ENCODE measurements around the gene EXTL2. TPM values are rescaled to one million over a fixed set of nuclear protein-coding genes. Genes with fewer than 3 reads are reported as not detected.
"Not testable (repeated sequence)": the region's sequence is repeated elsewhere in the genome, so short reads cannot be mapped to it uniquely, and the experiment has no call there.

EXTL2 gene, protein sequence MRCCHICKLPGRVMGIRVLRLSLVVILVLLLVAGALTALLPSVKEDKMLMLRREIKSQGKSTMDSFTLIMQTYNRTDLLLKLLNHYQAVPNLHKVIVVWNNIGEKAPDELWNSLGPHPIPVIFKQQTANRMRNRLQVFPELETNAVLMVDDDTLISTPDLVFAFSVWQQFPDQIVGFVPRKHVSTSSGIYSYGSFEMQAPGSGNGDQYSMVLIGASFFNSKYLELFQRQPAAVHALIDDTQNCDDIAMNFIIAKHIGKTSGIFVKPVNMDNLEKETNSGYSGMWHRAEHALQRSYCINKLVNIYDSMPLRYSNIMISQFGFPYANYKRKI
- 1 to 10 TPM; 2.4 to 3.5 TPM for total RNA-seq

DNA sequence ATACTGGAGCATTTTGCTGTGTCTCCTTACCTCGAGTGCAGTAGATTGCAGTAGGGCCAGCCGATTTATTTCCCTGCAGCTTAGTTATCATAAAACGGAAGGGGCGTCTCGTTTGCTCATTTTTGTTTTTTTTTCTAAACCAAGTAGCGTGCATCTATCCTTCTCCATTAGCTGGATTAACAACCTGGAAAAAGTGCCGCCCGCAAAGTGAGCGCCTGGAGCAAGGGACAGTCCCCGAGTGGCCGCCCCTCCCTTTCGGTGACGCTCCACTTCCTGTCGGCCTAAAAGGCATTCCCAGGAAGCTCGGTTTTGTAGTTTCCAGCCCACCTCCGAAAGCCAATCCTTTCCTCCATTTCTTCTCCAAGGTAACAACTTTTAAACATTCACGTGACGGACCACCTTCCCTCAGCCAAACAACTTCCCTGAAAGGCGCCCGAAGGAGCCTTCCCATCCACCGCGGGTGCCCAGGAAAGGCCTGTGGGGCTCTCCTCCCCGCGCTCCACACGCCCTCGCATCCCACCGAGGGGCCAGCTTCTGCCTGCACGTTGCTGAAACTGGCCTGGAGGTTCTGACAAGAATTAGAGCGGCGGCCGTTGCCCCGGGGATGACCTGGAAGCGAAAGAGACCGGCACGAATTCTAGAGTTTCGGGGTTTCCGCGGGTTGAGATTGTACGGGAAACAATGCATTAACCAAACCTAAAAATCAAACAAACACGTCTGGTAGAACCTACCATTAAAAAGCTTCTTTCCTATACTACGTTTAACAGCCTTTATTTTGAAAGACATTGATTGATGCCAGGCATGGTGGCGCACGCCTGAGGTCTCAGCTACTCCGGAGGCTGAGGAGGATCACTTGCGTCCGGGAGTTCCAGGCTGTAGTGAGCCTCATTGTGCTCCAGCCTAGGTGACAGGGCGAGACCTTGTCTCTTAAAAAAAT lies at the start of gene EXTL2:
TSS of gene EXTL2 (minus strand) at position 240 of the 937 bp plus-strand sequence. CDS start 6,085 bp downstream, outside the sequence.
- ChIA-PET CTCF (interaction anchor here (0.6 to 2.0 kb wide), 7 partner anchors 11 to 494 kb away, joined by 3 to 4 read pairs (median 3); no protein-coding TSS in a partner anchor), POLR2A (interaction anchor here (0.6 to 1.1 kb wide), 3 partner anchors 35 to 438 kb away, joined by 3 to 4 read pairs (median 3); no protein-coding TSS in a partner anchor)
- DNase-seq = peak; percentile 65
- H3K27ac Mint-ChIP-seq = peak within 1 kb of the TSS; percentile 97
- H3K27me3 Mint-ChIP-seq = no peaks in the 10 kb centered on the region
- peak within 1 kb of the TSS; percentile 97 for H3K4me3 Mint-ChIP-seq
- H3K4me1 Mint-ChIP-seq = peaks cover 48% of the 10 kb centered on the region
- peaks cover 36% of the 10 kb centered on the region for H3K36me3 Mint-ChIP-seq (ENCODE audit: low read depth)
- H3K9me3 Mint-ChIP-seq = peaks cover 17% of the 10 kb centered on the region

DNA sequence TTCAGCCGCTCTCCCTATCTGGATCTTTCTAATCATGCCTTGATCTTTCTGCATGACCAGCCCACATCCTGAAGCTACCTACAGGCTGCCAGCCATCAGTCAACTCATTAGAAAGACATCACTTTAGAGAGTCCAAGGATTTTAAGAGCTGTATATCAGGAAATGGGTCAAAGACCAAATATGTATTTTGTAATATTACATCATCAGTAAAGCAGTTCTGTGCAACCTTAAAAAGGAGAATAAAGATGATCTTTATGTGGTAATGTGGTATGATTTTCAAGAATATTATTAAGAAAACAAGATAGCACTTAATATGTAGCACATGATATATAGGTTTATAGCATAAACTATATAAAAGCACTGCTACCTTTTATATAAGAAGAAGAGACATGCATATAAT lies 48.9 kb upstream of the EXTL2 start:
- no peak overlapping the region for H3K4me3 Mint-ChIP-seq
- no peak for DNase-seq
- peaks cover 60% of the 10 kb centered on the region for H3K4me1 Mint-ChIP-seq
- CTCF ChIA-PET = interaction anchor here (1.6 to 4.0 kb wide), 2 partner anchors 9 to 344 kb away, joined by 4 to 13 read pairs; no protein-coding TSS in a partner anchor
- no peaks in the 10 kb centered on the region for H3K27me3 Mint-ChIP-seq
- H3K36me3 Mint-ChIP-seq (ENCODE audit: low read depth) = peaks cover 87% of the 10 kb centered on the region
- POLR2A ChIA-PET = no interaction called here
- H3K27ac Mint-ChIP-seq = no peak overlapping the region
- peaks cover 60% of the 10 kb centered on the region for H3K9me3 Mint-ChIP-seq

DNA sequence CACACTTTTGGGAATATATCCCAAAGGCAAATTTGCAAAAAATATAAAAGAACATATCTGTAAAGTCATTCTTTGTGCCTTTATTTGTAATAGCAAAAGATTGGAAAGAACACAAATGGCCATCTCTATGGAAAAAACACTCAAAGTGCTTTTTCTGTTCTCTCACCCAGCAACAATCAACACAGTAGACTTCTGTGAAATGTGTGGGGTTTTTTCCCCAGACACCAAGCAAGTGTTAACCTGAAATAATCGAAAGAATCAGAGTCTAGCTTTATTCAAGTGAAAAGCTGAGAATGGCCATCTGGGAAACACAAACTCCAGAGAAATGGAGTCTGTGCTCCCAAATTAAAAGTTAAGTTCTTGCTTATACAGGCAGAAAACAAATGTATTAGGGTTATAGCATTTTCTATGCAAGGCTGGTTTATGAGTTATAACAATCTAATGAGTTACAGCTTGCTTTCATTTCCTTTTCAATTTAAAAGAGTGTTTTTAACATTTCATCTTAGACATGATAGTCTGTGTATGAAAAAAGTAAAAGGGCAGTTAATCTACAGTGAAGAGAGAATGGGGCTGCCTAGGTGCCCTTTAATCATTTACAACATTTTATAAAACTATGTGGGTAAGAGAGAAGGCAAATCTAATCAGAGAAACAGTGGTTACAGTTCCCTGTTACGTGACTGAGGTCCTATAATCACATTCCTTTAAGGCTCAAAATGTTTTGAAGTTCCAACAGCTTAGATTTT lies 47.8 kb upstream of the EXTL2 start:
- DNase-seq = no peak
- Mint-ChIP-seq H3K4me1 (peaks cover 53% of the 10 kb centered on the region), H3K4me3 (no peak overlapping the region), H3K27ac (peak overlapping the region; percentile 88), H3K27me3 (no peaks in the 10 kb centered on the region), H3K9me3 (peaks cover 59% of the 10 kb centered on the region), H3K36me3 (ENCODE audit: low read depth) (peaks cover 87% of the 10 kb centered on the region)
- POLR2A ChIA-PET = no interaction called here
- CTCF ChIA-PET = interaction anchor here (1.3 to 4.0 kb wide), 5 partner anchors 8 to 345 kb away, joined by 3 to 13 read pairs (median 4); no protein-coding TSS in a partner anchor

DNA sequence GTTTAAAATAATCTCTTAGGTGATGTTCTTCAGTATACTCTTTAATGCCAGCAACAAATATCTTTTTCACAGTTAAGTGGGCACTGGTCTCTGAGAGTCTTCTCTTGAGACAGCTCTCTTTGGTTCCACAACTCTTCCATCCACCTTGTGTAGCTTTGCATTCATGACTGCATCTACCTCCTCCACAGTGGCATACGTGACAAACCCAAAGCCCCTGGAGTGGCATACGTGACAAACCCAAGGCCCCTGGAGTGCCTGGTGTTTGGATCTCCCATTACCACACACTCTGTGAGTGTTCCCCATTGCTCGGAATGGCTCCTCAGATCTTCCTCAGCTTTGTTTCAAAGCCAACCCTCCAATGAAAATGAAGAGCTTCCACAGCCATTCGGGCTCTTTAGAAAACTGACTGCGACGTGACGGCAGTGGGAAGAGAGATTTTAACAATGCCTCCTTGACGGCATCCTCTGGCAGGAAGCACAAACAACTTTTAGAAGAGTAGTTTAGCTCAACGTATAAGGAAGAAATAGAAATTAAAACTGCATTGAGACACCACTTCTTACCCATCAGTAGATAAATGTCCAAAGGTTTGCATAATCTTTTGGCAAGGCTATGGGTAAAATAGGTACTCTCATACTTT lies 47.1 kb upstream of the EXTL2 start:
- Mint-ChIP-seq H3K27me3 (no peaks in the 10 kb centered on the region), H3K36me3 (ENCODE audit: low read depth) (peaks cover 87% of the 10 kb centered on the region), H3K9me3 (peaks cover 55% of the 10 kb centered on the region), H3K27ac (peak overlapping the region; percentile 88), H3K4me3 (no peak overlapping the region), H3K4me1 (peaks cover 47% of the 10 kb centered on the region)
- ChIA-PET CTCF (interaction anchor here (1.2 to 4.0 kb wide), 6 partner anchors 9 to 350 kb away, joined by 3 to 13 read pairs (median 4); no protein-coding TSS in a partner anchor), POLR2A (no interaction called here)
- DNase-seq = no peak

DNA sequence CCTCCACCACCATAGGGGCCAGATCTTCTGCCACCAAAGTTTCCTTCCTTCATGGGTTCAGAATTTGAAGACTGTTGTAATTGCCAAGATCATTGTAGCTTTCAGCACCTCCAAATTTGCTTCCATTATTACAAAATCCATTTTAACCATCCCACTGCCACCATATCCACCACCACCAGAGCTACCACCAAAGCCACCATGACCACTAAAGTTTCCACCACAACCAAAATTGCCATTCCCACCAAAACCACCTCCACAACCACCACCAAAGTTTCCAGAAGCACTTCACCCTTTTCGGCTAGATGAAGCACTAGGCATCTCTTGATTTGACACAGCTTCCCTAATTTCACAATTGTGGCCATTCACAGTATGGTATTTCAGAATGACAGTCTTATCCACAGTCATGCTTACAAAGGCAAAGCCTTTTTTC lies 46.5 kb upstream of the EXTL2 start:
- DNase-seq = peak; percentile 7
- peaks cover 45% of the 10 kb centered on the region for H3K4me1 Mint-ChIP-seq
- H3K27me3 Mint-ChIP-seq = no peaks in the 10 kb centered on the region
- ChIA-PET CTCF (interaction anchor here (1.2 to 4.0 kb wide), 7 partner anchors 10 to 350 kb away, joined by 3 to 13 read pairs (median 4); no protein-coding TSS in a partner anchor), POLR2A (no interaction called here)
- H3K36me3 Mint-ChIP-seq (ENCODE audit: low read depth) = peaks cover 87% of the 10 kb centered on the region
- H3K4me3 Mint-ChIP-seq = peak overlapping the region; percentile 46
- H3K27ac Mint-ChIP-seq = peak overlapping the region; percentile 88
- peaks cover 49% of the 10 kb centered on the region for H3K9me3 Mint-ChIP-seq

DNA sequence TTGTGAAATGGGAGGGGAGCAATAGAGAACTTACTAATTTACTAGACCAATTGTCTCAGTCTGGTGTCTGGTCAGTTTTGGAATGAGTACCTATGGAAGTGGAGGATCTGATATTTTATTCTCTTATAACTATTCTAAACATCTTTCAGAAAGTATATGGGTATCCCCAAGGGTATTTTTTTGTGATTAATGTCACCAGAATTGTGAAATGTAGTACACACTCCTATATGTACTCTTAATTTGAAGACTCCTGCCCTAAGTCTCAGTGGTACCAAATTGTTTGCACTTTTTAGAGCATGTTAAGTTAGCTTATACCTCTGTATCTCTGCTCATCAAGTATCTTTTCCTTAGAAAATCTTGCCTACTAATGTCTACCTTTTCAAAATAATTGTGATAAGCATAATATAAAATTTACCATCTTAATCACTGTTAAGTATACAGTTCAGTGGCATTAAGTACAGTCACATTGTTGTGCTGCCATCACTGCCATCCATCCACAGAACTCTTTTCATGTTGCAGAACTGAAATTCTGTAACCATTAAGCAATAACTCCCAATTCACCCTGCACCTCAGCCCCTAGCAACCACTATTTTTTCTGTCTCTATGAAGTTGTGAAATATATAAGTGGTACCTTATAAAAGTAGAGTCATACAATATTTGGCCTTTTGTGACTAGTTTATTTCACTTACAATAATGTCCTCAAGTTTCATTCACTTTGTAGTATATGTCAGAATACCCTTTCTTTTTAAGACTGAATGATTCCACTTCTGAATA lies 41.7 kb upstream of the EXTL2 start:
- no peaks in the 10 kb centered on the region for H3K27me3 Mint-ChIP-seq
- POLR2A ChIA-PET = no interaction called here
- DNase-seq = no peak
- no peak overlapping the region for H3K4me3 Mint-ChIP-seq
- no peak overlapping the region for H3K27ac Mint-ChIP-seq
- CTCF ChIA-PET = interaction anchor here (1.3 kb wide), 1 partner anchor 302 kb away, joined by 3 read pairs; no protein-coding TSS in a partner anchor
- H3K36me3 Mint-ChIP-seq (ENCODE audit: low read depth) = peaks cover 87% of the 10 kb centered on the region
- peaks cover 33% of the 10 kb centered on the region for H3K9me3 Mint-ChIP-seq
- H3K4me1 Mint-ChIP-seq = peaks cover 51% of the 10 kb centered on the region

DNA sequence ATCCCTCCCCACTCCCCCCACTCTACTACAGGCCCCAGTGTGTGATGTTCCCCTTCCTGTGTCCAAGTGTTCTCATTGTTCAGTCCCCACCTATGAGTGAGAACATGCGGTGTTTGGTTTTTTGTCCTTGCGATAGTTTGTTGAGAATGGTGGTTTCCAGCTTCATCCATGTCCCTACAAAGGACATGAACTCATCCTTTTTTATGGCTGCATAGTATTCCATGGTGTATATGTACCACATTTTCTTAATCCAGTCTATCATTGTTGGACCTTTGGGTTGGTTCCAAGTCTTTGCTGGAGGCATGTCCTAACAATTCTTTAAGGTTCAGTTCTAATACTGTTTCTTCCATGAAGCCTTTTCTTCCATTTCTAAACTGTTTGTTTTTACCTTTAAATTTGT lies 38.9 kb upstream of the EXTL2 start:
- Mint-ChIP-seq H3K9me3 (peaks cover 21% of the 10 kb centered on the region), H3K4me1 (peaks cover 58% of the 10 kb centered on the region), H3K36me3 (ENCODE audit: low read depth) (peaks cover 82% of the 10 kb centered on the region)
- DNase-seq, H3K4me3 Mint-ChIP-seq, H3K27ac Mint-ChIP-seq, H3K27me3 Mint-ChIP-seq, POLR2A ChIA-PET: not testable (repeated sequence)
- CTCF ChIA-PET = interaction anchor here (1.2 kb wide), 1 partner anchor 244 kb away, joined by 3 read pairs; no protein-coding TSS in a partner anchor

DNA sequence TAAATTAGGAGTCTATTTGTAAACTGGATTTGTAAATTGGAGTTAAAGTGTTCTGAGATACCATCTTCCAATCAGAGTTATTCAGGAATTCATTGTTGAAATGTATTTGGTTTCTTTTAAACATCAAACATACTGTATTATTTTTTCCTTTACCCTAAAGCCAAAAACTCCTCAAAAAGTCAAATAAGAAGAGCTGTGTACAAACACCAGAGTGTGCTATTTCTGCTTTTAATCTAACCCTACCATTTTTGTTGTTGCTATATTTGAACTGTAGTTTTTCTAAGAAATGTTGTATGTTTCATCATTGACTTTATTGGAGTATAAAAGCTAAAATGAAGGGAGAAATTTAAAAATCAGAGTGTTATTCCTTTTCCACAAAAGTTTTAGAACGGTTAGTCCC lies 37.1 kb upstream of the EXTL2 start:
- peaks cover 10% of the 10 kb centered on the region for H3K9me3 Mint-ChIP-seq
- H3K4me1 Mint-ChIP-seq = peaks cover 55% of the 10 kb centered on the region
- CTCF ChIA-PET = interaction anchor here (1.4 kb wide), 1 partner anchor 357 kb away, joined by 4 read pairs; no protein-coding TSS in a partner anchor
- H3K27me3 Mint-ChIP-seq = no peaks in the 10 kb centered on the region
- no peak for DNase-seq
- H3K4me3 Mint-ChIP-seq = no peak overlapping the region
- POLR2A ChIA-PET = no interaction called here
- peak overlapping the region; percentile 48 for H3K27ac Mint-ChIP-seq
- H3K36me3 Mint-ChIP-seq (ENCODE audit: low read depth) = peaks cover 64% of the 10 kb centered on the region

DNA sequence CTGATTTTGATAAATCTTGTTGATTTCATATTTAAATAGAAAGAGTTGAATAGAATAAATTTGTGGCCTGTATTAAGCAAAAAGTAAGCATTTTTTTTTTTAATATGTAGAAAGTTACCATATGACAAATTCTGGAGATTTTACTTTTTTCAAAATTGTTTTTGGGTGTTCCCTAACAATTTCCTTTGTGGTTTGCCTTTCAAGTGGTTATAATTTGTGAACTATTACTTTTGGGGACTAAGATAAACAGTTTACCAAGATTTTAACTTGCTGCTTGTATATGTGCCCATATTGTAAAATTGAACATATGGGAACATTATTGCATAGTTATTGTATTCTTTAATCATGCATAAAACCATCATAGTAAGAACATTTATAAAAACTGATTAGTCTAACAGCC lies 35.9 kb upstream of the EXTL2 start:
- Mint-ChIP-seq H3K4me3 (peak overlapping the region; percentile 35), H3K9me3 (peaks cover 13% of the 10 kb centered on the region), H3K36me3 (ENCODE audit: low read depth) (peaks cover 52% of the 10 kb centered on the region), H3K27me3 (no peaks in the 10 kb centered on the region), H3K27ac (peak overlapping the region; percentile 78), H3K4me1 (peaks cover 55% of the 10 kb centered on the region)
- ChIA-PET CTCF (interaction anchor here (1.4 kb wide), 1 partner anchor 308 kb away, joined by 5 read pairs; no protein-coding TSS in a partner anchor), POLR2A (no interaction called here)
- no peak for DNase-seq

DNA sequence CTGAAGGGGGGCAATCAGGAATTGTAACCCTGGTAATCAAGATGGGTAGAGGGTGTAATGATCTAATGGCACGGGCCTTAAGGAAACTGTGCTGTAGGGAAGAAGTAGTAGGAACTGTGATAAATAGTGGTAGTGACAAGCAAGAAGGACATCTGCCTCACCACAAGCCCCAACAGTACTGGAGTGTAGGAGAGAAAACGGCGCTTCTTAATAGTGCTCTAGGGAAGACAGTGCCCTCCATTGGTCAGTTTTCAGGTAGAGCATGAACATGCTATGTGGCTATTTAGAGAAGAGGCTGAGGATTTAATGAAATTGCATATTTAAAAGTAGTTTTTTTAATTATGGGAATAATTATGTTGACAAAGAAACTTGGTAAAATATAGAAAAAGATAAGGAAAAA lies 33.5 kb upstream of the EXTL2 start:
- ChIA-PET CTCF (interaction anchor here (1.0 kb wide), 1 partner anchor 12 kb away, joined by 3 read pairs; no protein-coding TSS in a partner anchor), POLR2A (no interaction called here)
- peaks cover 42% of the 10 kb centered on the region for H3K4me1 Mint-ChIP-seq
- no peak overlapping the region for H3K4me3 Mint-ChIP-seq
- no peak overlapping the region for H3K27ac Mint-ChIP-seq
- no peak for DNase-seq
- H3K9me3 Mint-ChIP-seq = peaks cover 12% of the 10 kb centered on the region
- H3K27me3 Mint-ChIP-seq = no peaks in the 10 kb centered on the region
- peaks cover 39% of the 10 kb centered on the region for H3K36me3 Mint-ChIP-seq (ENCODE audit: low read depth)

DNA sequence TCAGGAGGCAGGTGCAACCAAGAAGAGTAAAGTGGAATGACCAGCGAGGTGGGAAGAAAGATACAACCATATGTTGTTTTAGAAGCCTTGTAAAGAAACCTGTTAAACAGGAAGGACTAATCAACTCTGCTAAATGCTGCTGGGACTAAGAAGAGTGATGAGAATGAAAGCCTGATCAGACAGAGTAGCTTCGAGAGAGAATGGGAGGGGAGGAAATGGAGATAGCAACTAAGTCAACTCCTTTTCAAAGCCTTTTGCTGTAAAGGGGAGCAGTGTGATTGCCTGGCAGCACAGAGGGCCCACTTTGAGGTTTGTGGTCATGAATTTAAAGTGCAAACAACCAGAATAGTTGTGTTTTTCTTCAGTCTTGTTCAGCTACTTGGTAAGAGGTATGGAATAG lies 32.6 kb upstream of the EXTL2 start:
- Mint-ChIP-seq H3K27ac (no peak overlapping the region), H3K36me3 (ENCODE audit: low read depth) (peaks cover 38% of the 10 kb centered on the region), H3K27me3 (no peaks in the 10 kb centered on the region), H3K4me1 (peaks cover 42% of the 10 kb centered on the region), H3K4me3 (no peak overlapping the region), H3K9me3 (peaks cover 9% of the 10 kb centered on the region)
- CTCF ChIA-PET = interaction anchor here (0.5 to 1.0 kb wide), 2 partner anchors 13 to 308 kb away, joined by 3 read pairs; no protein-coding TSS in a partner anchor
- POLR2A ChIA-PET = interaction anchor here (1.0 kb wide), 1 partner anchor 309 kb away, joined by 6 read pairs; the partner anchor contains the start of gene S1PR1
- DNase-seq = peak; percentile 80

Measured in activated CD4-positive, alpha-beta T cell treated with anti-CD3 and anti-CD28 coated beads, Interleukin-2, amount 10 ng/mL, durations not matched to agents 7 days and 5 days (primary cell).